B cell (primary cell): ENCODE measurements around the gene ILDR2.

ENCODE experiments used
- CTCF ChIP-seq: fragments of 200-600 bp; IDR thresholded peaks from one replicate; pipeline ENCODE4 v1.8.0; 2022; ENCODE audit warnings: antibody characterized with exemption, mild to moderate bottlenecking
- EZH2 ChIP-seq: IDR thresholded peaks from 2 replicates; pipeline ENCODE4 v1.6.1; 2012; ENCODE audit warnings: borderline replicate concordance, low read depth, mild to moderate bottlenecking, moderate library complexity, low read length; ENCODE audit not compliant: insufficient read depth, poor library complexity, severe bottlenecking

DNA sequence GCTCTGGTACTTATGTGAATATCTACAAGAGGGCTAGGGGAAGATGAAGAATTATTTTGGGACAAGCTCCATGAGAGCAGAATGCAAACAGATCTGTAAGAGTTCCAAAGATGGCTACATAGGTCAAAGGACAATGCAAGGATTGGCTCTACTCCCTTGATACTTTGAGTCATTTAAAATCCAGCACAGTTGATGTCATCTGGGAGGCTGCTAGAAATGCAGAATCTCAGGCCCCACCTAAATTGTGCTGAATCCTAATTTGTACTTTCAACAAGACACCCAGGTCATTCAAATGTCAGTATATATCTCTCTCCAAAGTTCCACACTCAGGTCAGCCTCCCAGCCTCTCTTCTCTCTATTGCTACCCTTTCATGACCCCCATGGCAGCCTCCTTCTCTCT, 75.6 kb downstream of the ILDR2 start:
- TF ChIP-seq CTCF (no peak), EZH2 (no peak)
